Measurements from ENCODE around the gene FRY.

DNA sequence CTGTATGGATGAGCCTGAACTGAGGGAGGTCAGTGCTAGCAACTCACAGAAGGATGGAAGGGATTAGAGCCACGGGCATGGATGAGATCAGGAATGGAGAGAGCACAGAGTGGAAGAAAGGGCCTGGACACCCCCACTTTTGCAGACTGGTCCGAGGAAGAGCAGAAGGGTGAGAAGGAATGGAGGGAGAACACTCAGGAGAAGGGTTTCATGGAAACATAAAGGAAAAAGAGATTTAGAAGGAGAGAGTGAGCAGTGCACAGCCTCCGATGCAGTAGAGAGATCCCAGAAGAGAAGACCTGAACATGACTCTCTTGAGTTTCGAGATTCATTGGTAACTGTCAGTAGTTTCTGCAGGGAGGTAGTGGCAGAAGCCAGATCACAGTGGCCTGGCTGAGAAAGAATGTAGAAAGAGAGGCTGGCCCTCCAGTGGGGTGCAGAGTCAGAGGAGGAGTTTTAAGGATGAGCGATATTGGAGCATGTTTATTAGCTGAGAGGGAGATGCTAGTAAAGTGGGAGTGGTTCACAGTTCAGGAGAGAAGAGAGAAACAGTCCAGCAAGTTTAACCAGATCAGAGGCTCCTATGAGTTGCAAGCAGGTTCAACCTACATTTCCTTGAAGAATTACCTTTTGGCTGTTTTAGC, 174.6 kb downstream of the FRY start:
- TF ChIP-seq, protein P1, sequence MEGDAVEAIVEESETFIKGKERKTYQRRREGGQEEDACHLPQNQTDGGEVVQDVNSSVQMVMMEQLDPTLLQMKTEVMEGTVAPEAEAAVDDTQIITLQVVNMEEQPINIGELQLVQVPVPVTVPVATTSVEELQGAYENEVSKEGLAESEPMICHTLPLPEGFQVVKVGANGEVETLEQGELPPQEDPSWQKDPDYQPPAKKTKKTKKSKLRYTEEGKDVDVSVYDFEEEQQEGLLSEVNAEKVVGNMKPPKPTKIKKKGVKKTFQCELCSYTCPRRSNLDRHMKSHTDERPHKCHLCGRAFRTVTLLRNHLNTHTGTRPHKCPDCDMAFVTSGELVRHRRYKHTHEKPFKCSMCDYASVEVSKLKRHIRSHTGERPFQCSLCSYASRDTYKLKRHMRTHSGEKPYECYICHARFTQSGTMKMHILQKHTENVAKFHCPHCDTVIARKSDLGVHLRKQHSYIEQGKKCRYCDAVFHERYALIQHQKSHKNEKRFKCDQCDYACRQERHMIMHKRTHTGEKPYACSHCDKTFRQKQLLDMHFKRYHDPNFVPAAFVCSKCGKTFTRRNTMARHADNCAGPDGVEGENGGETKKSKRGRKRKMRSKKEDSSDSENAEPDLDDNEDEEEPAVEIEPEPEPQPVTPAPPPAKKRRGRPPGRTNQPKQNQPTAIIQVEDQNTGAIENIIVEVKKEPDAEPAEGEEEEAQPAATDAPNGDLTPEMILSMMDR (conservative IDR thresholded peaks at IDR 0.05; ENCODE audit: low read length) = no peak
- no peak for TF ChIP-seq EZH2phosphoT487 (IDR thresholded peaks at IDR 0.05; ENCODE audit: borderline replicate concordance)
